Stimulated activated CD8-positive, alpha-beta memory T cell treated with anti-CD3 and anti-CD28 coated beads, Interleukin-2, amount 100 ng/mL, for 48 hours (primary cell): ENCODE measurements around the gene HAUS1.

Experiments used
- DNase-seq, 2 donors: peaks; one replicate each; pipeline ENCODE4 v3.0.0-alpha.2; 2020; ENCODE audit warnings: low read depth in 2 of 2

HAUS1 gene, protein sequence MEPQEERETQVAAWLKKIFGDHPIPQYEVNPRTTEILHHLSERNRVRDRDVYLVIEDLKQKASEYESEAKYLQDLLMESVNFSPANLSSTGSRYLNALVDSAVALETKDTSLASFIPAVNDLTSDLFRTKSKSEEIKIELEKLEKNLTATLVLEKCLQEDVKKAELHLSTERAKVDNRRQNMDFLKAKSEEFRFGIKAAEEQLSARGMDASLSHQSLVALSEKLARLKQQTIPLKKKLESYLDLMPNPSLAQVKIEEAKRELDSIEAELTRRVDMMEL

DNA sequence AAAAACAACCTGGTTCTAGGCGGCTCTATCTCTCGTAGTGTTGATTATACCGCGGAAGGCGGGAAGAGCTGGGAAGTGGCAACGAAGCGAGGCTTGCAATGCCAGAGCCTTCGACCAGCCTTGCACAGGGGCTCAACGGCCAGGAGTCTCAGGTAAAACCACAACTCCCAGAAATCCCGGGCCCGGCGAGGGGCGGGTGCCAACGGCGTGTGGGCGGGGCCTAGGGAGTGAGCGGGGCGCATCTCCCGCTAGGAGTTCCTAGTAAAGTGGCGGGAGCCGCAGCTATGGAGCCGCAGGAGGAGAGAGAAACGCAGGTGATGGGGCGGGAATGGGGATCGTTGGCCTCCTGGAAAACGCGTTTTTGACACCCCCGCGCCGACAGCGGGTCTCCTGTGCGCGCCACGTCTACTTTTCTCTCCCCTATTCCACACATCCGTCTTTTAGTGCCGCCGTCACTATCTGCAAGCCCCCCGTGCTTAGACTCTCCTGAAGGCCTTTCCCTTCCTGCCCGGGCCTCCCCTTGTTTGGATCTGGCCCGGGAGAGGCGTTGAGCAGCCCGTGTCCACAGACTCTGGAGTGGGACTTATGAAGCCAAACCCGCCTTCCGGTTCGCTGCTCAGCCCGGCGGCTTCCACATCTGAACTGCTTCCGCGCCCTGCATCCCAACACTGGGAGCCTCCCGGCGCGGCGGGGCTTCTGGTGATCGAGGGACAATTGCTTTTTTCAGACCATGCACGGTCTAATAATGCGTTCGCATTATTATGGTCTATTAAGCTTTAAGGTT lies at the start of gene HAUS1:
Gene HAUS1, plus strand, starts transcription at position 258 of the 784 bp plus-strand sequence. Its CDS starts 27 bp downstream, at position 285.
- peak; percentile 79 to 84 for DNase-seq

DNA sequence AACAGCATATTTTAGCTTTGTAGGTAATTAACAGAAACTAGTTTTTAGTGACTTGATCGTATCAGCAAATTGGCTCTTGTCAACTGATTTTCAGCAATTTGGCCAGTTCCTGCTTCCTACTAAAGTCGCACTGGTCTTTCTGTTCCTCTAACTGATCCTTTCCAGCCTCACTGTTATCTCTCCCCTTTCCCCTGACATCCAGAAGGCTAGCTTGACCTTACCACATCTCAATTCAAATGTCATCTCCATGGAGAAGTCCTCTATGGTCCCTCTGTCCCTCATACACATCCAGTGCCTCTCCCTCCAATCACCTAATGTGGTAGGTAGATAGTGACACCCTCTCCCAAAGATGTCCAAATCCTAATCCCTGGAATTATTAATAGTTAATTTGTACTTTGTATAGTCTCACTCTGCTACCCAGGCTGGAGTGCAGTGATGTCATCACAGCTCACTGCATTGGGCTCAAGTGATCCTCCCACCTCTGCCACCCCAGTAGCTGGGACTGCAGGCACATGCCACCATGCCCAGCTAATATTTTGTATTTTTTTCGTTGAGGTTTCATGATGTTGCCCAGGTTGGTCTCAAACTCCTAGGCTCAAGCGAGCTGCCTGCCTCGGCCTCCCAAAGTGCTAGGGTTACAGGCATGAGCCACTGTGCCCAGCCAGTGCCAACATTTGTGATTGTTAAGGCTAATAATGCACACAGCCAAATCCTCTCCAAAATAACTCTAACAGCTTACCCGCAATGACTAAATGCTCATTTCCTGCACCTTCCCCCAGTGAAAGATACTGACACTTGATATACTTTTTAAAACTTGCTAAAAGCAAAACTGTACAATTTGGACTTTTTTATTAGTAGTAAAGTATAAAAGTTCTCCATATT lies 49.0 kb upstream of the HAUS1 start:
- no peak for DNase-seq

DNA sequence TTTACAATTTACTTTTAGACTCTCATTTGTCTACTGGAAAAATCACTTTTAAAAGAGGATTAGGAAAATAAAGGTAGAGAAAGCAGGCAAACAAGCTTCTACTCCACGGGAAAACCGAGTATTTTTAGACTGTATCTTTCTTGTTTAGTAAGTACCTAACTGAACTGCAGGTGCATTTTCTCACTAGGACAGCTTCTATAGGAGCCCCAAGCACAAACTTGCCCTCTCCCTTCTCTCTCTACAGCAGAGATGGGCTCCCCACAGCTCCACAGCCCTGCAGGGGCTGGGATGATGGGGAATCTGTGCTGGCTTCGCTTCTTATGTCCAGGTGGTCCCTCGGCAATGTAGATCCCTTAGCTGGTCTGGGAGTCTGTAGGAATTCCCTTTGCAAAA lies 48.4 kb upstream of the HAUS1 start:
- DNase-seq = no peak

DNA sequence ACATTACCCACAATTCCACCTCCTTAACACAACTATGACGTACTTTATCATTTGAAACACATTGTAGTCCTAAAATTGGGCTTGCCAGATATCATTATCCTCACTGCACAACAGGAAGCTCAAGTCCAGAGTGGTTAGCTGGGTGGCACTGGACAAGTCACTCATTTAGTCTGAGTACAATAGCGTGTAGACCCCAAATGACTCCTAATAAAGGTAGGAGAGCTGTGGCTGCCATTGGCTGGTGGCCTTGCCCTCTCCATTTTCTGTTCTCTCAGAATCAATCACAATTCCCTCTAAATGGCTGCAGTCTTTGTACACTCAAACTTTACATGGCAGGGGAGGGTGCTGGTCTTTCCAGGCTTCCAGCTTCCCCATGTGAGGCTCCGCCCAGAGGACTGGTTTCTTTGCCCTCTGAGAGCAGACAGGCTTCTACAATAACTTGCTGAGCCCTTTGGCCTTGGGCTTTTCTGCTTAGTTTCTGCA lies 43.8 kb upstream of the HAUS1 start:
- DNase-seq = no peak

DNA sequence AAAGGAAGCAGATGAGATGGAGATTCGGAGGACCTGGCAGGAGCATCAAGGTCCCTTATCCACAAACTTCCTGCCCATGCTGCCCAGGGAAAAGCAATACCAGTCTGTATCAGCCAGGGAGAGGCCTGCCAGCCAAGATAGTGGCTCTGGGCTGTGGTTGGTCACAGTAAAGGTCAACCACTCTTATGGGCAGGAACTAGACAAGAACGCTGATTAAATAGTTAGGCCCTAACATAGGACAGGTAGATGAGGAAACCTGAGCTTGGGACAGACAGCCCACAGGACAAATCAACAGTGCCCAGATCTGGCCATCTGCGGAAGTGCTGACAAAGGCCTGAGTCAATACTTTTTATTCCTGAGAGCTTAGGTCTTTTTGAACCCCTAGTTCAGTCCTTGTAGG lies 42.8 kb upstream of the HAUS1 start:
- DNase-seq = no peak

DNA sequence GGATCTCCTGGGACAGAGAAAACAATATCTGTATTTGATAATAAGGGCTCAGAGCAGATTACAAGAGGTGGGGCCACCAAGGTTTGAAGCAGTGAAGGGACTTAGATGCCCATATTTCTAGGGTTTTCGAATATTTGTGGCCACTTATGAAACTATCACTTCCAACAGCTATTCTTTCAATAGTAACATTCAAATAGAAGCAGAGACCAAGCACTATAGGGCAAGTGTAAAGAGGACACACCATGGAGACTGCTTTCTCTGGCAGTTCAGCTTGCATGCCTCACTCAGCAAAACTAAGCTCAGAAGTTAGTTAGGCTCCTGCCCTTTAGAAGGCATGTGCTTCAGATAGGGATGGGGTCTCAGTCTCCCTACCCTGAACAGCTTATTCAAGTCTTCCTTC lies 42.4 kb upstream of the HAUS1 start:
- no peak for DNase-seq

DNA sequence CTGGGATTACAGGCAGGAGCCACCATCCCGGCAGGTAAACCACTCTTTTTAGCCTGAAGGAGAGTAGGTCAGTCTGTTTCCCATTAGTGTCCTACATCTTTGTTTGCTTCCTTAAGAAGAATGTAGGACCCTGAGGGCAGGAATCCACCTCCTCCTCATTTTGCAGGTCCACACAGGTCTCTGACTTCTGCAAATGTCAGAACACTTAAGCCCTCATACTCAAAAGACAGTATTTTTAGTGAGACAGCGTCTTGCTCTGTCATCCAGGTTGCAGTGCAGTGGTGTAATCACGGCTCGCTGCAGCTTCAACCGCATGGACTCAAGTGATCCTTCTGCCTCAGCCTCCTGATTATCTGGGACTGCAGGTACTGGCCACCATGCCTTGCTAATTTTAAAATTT lies 41.4 kb upstream of the HAUS1 start:
- DNase-seq = no peak

DNA sequence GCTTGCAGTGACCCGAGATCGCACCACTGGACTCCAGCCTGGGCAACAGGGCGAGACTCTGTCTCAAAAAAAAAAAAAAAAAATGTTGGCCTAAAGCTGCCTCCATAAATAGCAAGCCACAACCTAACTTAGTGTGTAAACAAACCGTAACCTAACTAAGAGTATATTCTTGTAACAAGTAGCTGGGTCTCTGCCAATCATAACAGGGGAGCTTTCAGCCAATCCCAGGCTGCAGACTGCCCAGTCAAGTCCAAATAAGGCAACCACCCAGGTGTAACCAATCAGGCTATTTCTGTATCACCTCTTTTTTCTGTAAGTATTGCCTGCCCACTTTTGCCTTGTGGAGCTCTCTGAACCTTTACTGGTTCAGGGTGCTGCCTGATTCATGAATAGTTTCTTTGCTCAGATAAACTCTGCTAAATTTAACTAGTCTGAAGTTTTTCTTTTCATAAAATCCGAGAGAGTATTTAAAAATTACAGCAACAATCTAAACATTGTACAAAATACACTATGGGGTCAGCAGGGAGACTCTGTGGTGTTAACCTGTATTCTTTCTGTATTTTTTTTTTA lies 36.7 kb upstream of the HAUS1 start:
- no peak for DNase-seq

DNA sequence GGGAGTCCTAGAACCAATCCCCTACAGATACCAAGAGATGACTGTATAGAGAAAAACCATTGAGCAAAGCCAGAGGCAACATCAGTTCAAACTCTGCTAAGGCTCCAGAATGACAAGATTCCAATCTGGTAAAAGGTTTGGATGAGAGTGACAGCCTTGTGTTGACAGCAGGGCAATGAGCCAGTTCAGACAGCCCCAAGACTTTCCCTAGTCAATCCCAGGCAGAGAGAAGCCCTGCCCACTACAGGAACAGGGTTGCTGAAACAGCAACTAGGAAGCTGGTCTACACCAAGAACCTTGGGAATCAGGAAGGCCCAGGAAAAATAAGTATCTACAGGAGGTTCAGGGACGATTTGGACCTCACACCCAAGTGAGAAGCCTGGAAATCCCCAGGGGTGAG lies 35.4 kb upstream of the HAUS1 start:
- no peak for DNase-seq

DNA sequence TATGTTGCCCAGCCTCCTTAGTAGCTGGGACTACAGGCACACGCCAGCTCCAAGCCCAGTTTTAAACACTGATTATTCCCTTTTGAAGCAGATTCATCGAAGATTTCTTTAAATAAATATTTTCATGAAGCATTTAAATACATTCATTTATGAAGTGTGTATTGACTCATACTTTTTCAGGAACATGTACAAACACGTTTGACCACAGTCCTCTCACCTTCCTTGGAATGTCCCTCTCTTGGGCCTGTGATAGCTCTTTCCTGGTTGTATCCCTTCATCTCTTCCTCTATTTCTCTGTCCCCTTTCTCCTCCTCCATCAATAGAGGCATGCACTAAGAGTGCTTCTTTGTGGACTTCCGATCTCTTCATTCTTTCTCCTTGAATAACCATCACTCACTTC lies 34.7 kb upstream of the HAUS1 start:
- no peak for DNase-seq

DNA sequence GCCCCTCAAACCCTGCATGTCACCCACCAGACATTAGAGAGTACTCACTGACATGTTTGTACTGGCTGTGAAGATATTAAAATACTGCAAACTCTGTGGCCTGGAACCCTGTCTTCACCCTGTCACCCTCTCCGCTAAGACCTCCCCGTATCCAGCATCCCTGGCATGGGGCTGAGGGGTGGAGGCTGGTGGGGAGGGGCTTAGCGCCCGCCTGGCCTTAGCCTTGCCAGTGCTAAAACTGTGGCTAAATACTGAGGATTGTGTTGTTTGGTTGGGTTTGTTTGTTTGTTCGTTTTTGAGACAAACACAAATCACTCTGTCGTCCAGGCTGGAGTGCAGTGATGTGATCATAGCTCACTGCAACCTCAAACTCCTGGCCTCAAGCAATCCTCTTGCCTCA lies 34.0 kb upstream of the HAUS1 start:
- DNase-seq = no peak

DNA sequence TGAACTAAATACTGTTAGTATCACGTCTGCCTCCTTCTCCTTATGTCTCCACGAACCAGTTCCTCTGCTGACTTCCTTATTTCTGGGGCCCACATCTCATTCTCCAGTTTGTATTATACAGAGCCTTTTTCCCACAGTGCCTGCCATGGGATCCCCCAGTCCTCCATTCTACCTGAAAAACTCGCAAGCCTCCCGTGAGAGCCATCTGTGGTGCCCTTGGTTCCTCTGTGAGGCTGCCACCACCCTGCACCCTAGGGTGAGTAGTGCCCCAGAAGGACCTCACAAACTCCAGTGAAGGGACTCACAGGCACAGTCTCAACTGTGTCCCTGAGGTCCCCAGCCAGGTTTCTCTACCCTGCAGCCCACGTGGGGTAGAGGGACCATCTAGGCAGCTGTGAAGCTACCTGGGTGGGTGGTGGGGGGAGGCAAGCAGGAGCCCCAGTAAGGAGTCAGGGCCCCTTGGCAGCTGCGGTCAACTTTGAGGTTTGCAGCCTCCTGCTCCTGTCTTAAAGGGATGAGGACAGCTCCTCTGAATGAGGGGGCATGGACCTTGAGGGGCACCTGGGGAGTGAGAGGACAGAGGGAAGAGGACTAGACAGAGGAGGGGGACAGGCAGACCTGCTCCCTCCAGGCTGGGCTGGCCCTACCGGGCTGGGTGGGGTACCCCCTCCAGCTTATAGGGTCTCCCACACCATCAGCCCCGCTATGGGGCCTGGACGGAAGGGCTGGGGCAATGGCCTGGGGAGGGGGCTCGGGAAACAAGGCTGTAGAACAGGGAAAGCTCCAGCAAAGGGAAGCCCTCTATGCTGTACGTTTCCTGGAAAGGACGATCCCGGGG lies 33.2 kb upstream of the HAUS1 start:
- DNase-seq = peak in 1 of 2 donors; percentile 13

DNA sequence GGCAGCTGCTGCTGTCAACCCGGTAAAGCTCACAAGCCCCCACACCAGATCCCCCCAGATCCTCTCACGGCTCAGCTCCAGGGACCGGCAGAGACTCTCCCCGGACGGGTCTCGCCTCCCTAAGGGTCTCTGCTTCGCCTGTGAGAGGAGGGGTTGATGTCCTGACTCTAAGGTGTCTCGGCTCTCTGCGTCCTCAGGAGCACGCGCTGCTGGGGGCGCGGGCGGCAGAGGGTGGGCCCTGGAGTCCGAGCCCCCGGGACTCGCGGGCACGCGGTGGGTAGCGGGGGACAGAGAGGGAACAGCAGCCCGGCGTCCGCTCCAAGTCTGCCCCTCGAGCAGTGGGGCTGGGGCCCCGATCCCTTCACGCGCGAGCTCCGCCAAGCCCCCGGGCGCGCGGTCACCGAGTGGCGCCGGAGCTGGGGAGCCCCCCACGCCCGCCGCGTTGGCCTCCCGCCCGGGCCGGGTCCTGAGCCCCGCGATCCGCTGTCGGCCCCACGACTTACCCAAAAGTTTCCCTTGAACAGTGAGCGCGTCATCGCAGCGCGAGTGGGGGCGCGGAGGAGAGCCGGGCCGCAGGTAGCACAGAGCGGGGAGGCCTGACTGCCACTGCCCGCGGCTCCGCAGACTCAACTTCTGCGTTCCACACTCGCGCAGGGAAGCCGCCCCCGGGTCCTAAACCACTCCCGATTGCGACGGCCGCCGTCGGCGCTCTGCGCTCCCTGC lies 32.4 kb upstream of the HAUS1 start, which contains the start of gene PSTPIP2:
Gene PSTPIP2, minus strand, starts transcription at position 608 of the 723 bp plus-strand sequence. Its CDS starts 72 bp downstream, at position 536.
- peak; percentile 50 for DNase-seq

DNA sequence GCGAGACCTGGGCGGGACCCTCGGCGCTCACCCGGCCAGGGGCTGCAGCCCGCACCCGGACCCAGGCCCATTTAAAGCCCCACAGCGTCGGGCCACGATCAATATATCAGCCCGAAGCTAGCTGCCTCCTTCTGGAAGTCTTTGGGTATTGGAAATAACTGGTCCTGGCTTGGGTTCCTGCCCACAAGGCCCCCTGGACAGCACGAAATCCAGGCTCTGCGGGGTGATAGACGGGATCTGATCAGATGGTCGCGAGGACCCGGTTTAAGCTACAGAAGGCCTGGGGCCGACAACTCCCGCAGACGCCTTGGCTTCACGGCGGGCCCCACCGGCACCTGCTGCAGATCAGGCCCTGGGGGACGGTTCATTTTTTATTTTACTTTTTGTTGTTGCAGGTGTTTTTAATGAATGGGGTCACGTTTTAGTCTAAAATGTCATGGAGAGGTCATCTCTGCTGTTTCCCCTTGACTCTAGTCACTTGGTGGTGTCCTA lies 31.8 kb upstream of the HAUS1 start:
- no peak for DNase-seq

DNA sequence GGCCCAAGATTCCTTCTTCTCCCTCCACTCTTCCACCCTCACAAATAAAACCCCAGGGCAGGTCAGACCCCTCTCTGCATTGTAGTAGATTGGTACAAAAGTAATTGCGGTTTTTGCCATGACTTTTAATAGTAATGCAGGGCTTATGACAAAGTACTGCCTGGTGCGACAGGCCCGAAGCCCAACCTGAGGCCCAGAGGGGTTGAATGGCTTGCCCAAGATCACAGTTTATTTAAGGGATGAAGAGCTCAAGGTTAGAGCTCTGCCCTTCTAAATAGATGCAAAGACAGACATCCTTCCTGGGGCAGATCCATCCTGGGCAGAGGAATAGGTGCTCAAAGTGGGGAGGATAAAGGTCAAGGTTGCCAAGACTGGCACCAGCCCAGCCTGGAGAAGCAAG lies 31.2 kb upstream of the HAUS1 start:
- DNase-seq = no peak

DNA sequence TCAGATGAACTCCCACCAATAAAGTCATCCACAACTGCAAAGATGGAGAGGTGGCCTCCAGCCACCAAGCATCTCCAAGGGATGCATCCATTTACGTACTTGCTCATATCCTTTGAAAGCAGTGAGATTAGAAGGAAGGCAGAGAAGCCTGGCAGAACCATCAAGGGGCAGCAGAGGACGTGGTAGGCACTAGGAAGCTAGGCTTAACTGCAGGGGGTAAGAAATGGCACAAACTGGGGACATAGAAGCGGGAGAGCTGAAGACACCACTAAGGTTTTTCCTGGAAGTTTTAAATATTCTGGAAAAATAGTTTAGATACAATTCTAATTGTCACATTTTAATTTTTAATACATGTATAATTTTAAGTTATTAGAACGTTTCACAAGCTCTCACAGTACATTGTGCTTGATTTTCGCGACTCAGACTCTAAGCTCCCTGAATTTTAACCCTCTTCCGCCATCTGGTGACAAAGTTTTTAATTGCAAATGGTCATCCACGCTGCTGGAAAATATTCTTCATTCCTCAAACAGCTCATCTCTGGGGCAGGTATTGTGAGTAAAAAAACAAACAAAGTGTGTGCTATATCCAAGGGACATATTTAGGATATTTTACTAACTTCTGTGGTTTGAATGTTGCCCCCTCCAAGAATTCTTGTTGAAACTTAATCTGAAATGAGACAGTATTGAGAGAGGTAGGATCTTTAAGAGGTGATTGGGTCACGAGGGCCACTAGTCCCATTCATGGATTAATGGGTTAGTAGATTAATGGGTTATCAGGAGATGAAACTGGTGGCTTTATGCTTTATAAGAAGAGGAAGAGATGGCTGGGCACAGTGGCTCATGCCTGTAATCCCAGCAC lies 30.5 kb upstream of the HAUS1 start:
- DNase-seq = no peak

DNA sequence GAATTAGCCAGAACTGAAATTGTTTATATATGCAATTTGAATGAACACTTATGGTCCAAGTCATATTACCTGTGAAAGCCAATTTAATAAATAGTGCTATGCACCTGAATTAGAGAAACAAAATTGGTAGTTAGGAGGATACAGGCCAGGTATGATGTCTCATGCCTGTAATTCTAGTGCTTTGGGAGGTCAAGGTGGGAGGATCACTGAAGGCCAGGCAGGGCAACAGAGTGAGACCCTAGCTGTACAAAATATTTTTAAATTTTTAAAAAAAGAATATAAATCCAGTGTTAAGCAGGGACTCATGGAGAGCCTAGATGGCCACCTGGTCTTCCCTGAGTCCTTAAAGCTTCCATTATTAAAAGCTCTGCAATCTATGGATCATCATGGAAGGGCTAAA lies 24.8 kb upstream of the HAUS1 start:
- DNase-seq = no peak

DNA sequence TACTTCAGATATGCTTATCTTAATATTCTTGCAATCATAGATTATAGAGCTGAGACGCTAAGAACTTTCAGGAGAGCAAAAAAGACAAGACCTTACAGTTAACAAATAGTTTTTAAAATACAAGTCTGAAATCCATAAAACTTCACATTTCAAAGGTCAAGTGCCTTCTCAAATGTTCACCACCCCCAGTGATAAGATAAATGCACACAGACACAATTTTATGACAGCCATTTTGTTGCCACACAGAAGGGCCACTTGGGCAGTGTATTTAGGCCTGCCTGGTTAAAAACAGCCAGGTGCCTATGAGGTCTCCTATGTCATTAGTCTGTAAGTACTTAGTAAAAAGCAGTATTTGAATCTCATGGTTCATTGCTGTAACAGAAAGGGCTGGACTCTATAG lies 24.0 kb upstream of the HAUS1 start:
- no peak for DNase-seq

DNA sequence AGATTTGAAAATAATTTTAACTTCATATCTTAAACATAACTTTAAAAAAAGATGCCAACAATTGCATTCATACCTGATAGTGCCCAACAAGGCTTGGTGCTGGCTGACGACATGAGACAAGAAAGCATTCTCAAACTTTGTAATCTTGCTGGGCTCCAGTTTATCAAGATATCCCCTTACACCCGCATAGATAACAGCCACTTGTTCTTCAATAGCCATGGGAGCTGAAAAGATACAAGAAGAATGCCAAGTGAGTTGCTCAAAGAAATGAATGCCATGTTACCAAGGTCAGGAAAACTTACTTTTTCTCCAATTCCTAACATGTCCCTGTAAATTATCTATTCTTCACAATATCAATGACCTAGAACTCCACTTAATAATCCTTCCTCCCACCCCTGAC lies 19.8 kb upstream of the HAUS1 start:
- DNase-seq = no peak
